ENCODE data around the gene IFNGR2.

IFNGR2 gene

GRCh38 chr21:33473344-33473743 lies 70.1 kb downstream of the IFNGR2 start:
- H3K36me3 Mint-ChIP-seq (ENCODE audit: low read depth) = peaks cover 28% of the 10 kb centered on the region
- no peak overlapping the region for H3K27ac Mint-ChIP-seq
- no peak for DNase-seq
- no peak overlapping the region for H3K4me3 Mint-ChIP-seq
- TF ChIP-seq CTCF (IDR thresholded peaks at IDR 0.05) = no peak
- H3K4me1 Mint-ChIP-seq = peaks cover 3% of the 10 kb centered on the region
- no peaks in the 10 kb centered on the region for H3K27me3 Mint-ChIP-seq (ENCODE audit: low read depth, poor library complexity)
- H3K9me3 Mint-ChIP-seq = peaks cover 15% of the 10 kb centered on the region

- no peak for TF ChIP-seq CTCF (IDR thresholded peaks at IDR 0.05)
- Mint-ChIP-seq H3K27ac (no peak overlapping the region), H3K4me3 (peak overlapping the region; percentile 50), H3K27me3 (ENCODE audit: low read depth, poor library complexity) (peaks cover 11% of the 10 kb centered on the region), H3K9me3 (peaks cover 15% of the 10 kb centered on the region), H3K36me3 (ENCODE audit: low read depth) (peaks cover 23% of the 10 kb centered on the region), H3K4me1 (peaks cover 23% of the 10 kb centered on the region)
- no peak for DNase-seq
These were observed 73.9 kb downstream of the IFNGR2 start for GRCh38 chr21:33477066-33477465.

- Mint-ChIP-seq H3K4me3 (peak overlapping the region; percentile 89), H3K4me1 (peaks cover 23% of the 10 kb centered on the region), H3K9me3 (peaks cover 7% of the 10 kb centered on the region), H3K27me3 (ENCODE audit: low read depth, poor library complexity) (peaks cover 15% of the 10 kb centered on the region), H3K36me3 (ENCODE audit: low read depth) (peaks cover 14% of the 10 kb centered on the region), H3K27ac (no peak overlapping the region)
- no peak for DNase-seq
- TF ChIP-seq CTCF (IDR thresholded peaks at IDR 0.05) = no peak
These were observed 75.0 kb downstream of the IFNGR2 start for GRCh38 chr21:33478182-33478581.

- peak overlapping the region; percentile 89 for H3K4me3 Mint-ChIP-seq
- peak; percentile 63 for DNase-seq
- H3K27ac Mint-ChIP-seq = peak overlapping the region; percentile 69
- no peak for TF ChIP-seq CTCF (IDR thresholded peaks at IDR 0.05)
- peaks cover 7% of the 10 kb centered on the region for H3K36me3 Mint-ChIP-seq (ENCODE audit: low read depth)
- H3K4me1 Mint-ChIP-seq = peaks cover 23% of the 10 kb centered on the region
- H3K27me3 Mint-ChIP-seq (ENCODE audit: low read depth, poor library complexity) = peaks cover 15% of the 10 kb centered on the region
- no peaks in the 10 kb centered on the region for H3K9me3 Mint-ChIP-seq
These were observed 75.9 kb downstream of the IFNGR2 start for GRCh38 chr21:33478935-33479678.

- Mint-ChIP-seq H3K9me3 (no peaks in the 10 kb centered on the region), H3K36me3 (ENCODE audit: low read depth) (peaks cover 7% of the 10 kb centered on the region)
These were observed 76.7 kb downstream of the IFNGR2 start, which contains the start of gene TMEM50B for GRCh38 chr21:33479679-33480480. Gene TMEM50B (minus strand): TSS chr21:33479974. CDS start chr21:33468885, 11,089 bp downstream.

More at GRCh38 chr21:33479679-33480480, 76.7 kb downstream of the IFNGR2 start, which contains the start of gene TMEM50B:
- peak within 1 kb of the TSS; percentile 90 for H3K4me3 Mint-ChIP-seq
- peak; percentile 46 for TF ChIP-seq CTCF (IDR thresholded peaks at IDR 0.05)
- DNase-seq = peak; percentile 96
- peaks cover 15% of the 10 kb centered on the region for H3K27me3 Mint-ChIP-seq (ENCODE audit: low read depth, poor library complexity)
- H3K4me1 Mint-ChIP-seq = peaks cover 23% of the 10 kb centered on the region
- H3K27ac Mint-ChIP-seq = peak within 1 kb of the TSS; percentile 95

Data from nephron progenitor cell (in vitro differentiated cells).